Endothelial cell of hepatic sinusoid (primary cell): Measurements from ENCODE around the gene CLP1.
"Not testable (repeated sequence)": the region's sequence is repeated elsewhere in the genome, so short reads cannot be mapped to it uniquely, and the experiment has no call there.

Source experiments
- in situ Hi-C: cut with HindIII; loops from 2 replicates; pipeline ENCODE4 v1.10.0; 2017; ENCODE audit warnings: low sequenced_read_pairs

CLP1 gene

GRCh38 chr11:57658023-57658361, 430 bp downstream of the CLP1 start:
- in situ Hi-C loops, result no loop called here

- in situ Hi-C loops, result loop anchor here (5.0 kb wide), 1 partner anchor 143 kb away; no protein-coding TSS in a partner anchor
These were observed 2.1 kb downstream of the CLP1 start for GRCh38 chr11:57659669-57660068.

- in situ Hi-C loops, result loop anchor here (5.0 kb wide), 1 partner anchor 139 kb away; no protein-coding TSS in a partner anchor
These were observed 5.3 kb downstream of the CLP1 start for GRCh38 chr11:57662893-57663292.

- in situ Hi-C loops, result loop anchor here (5.0 kb wide), 1 partner anchor 138 kb away; no protein-coding TSS in a partner anchor
These were observed 6.4 kb downstream of the CLP1 start for GRCh38 chr11:57663975-57664374.

GRCh38 chr11:57667117-57667735, 9.7 kb downstream of the CLP1 start:
- in situ Hi-C loops, result loop anchor here (5.0 kb wide), 1 partner anchor 45 kb away; the partner anchor contains the start of genes MED19 and TMX2

GRCh38 chr11:57667736-57668433, 10.3 kb downstream of the CLP1 start, which contains the start of gene ZDHHC5:
Gene ZDHHC5, plus strand, starts transcription at chr11:57668114. Its CDS starts 4,977 bp downstream, at chr11:57673091.
- in situ Hi-C loops, result loop anchor here (5.0 kb wide), 1 partner anchor 44 kb away; the partner anchor contains the start of genes MED19 and TMX2

- in situ Hi-C loops, result loop anchor here (5.0 kb wide), 1 partner anchor 44 kb away; the partner anchor contains the start of genes MED19 and TMX2
These were observed 10.8 kb downstream of the CLP1 start for GRCh38 chr11:57668434-57668782.

GRCh38 chr11:57674251-57674650, 16.7 kb downstream of the CLP1 start:
- in situ Hi-C loops, result no loop called here

- in situ Hi-C loops, result no loop called here
These were observed 17.8 kb downstream of the CLP1 start for GRCh38 chr11:57675176-57675941.

GRCh38 chr11:57679396-57679795, 21.8 kb downstream of the CLP1 start:
- in situ Hi-C loops, result no loop called here

- in situ Hi-C loops, result loop anchor here (5.0 kb wide), 1 partner anchor 52 kb away; no protein-coding TSS in a partner anchor
These were observed 23.0 kb downstream of the CLP1 start for GRCh38 chr11:57680552-57680874.

- in situ Hi-C loops, result loop anchor here (5.0 kb wide), 1 partner anchor 51 kb away; no protein-coding TSS in a partner anchor
These were observed 23.6 kb downstream of the CLP1 start for GRCh38 chr11:57681168-57681567.

GRCh38 chr11:57690474-57690873, 32.9 kb downstream of the CLP1 start:
- in situ Hi-C loops, result not testable (repeated sequence)

- in situ Hi-C loops, result no loop called here
These were observed 41.3 kb downstream of the CLP1 start for GRCh38 chr11:57698843-57699365.

GRCh38 chr11:57699813-57700212, 42.3 kb downstream of the CLP1 start:
- in situ Hi-C loops, result loop anchor here (5.0 kb wide), 1 partner anchor 42 kb away; the partner anchor contains the start of gene SELENOH

- in situ Hi-C loops, result loop anchor here (5.0 kb wide), 1 partner anchor 42 kb away; the partner anchor contains the start of gene SELENOH
These were observed 42.9 kb downstream of the CLP1 start for GRCh38 chr11:57700425-57700824.

- in situ Hi-C loops, result loop anchor here (5.0 kb wide), 1 partner anchor 39 kb away; the partner anchor contains the start of gene SELENOH
These were observed 45.8 kb downstream of the CLP1 start for GRCh38 chr11:57703341-57703740.

GRCh38 chr11:57704932-57705331, 47.4 kb downstream of the CLP1 start:
- in situ Hi-C loops, result loop anchor here (5.0 kb wide), 1 partner anchor 37 kb away; the partner anchor contains the start of gene SELENOH

GRCh38 chr11:57705432-57705831, 47.9 kb downstream of the CLP1 start:
- in situ Hi-C loops, result not testable (repeated sequence)

- in situ Hi-C loops, result loop anchor here (5.0 kb wide), 3 partner anchors 43 to 92 kb away; partner anchors contain the start of gene ZDHHC5
These were observed 52.3 kb downstream of the CLP1 start for GRCh38 chr11:57709802-57710367.
